ENCODE results near the gene VRK1.

- TF ChIP-seq POLR2A (IDR thresholded peaks at IDR 0.05) (no peak), CTCF (IDR thresholded peaks at IDR 0.05 in 4 of 5, conservative IDR thresholded peaks at IDR 0.05 in 1 of 5) (no peak)
These were observed 91.9 kb downstream of the VRK1 start for GRCh38 chr14:96889091-96889490.
